Gastroesophageal sphincter (tissue), 4 donors: ENCODE results near the gene LINGO4. TPM values are rescaled to one million over a fixed set of nuclear protein-coding genes. Genes with fewer than 3 reads are reported as not detected.
A peak's percentile ranks its signal among the peaks of the same experiment; 100 is the strongest.

ENCODE experiments used
- ATAC-seq: fragments of 150-250 bp; one replicate; pipeline ENCODE4 v1.9.1; 2016; ENCODE audit warnings: mild to moderate bottlenecking, moderate library complexity
- H3K27ac ChIP-seq, 4 donors: fragments of 200-600 bp; sonication (generic) in 3 of 4; 1 replicate in 3 of 4; 2 replicates in 1 of 4; pipeline ENCODE4 v1.5.1; 2016 to 2019
- H3K27me3 ChIP-seq: fragments of 200-600 bp; sonication (generic); one replicate; pipeline ENCODE4 v1.5.1; 2019
- H3K36me3 ChIP-seq, 2 donors: fragments of 200-600 bp; sonication (generic); one replicate each; pipeline ENCODE4 v1.5.1; 2019; ENCODE audit warnings: control low read depth in 1 of 2
- H3K4me1 ChIP-seq, 3 donors: fragments of 200-600 bp; sonication (generic); 1 replicate in 2 of 3; 2 replicates in 1 of 3; pipeline ENCODE4 v1.5.1; 2016 to 2019; ENCODE audit warnings: control low read depth in 2 of 3
- H3K4me3 ChIP-seq, 2 donors: fragments of 200-600 bp; sonication (generic); one replicate each; pipeline ENCODE4 v1.5.1; 2019; ENCODE audit warnings: mild to moderate bottlenecking in 1 of 2, moderate library complexity in 1 of 2
- H3K9me3 ChIP-seq, 3 donors: fragments of 200-600 bp; sonication (generic); one replicate each; pipeline ENCODE4 v1.5.1; 2017 to 2019; ENCODE audit warnings: control low read depth in 2 of 3
- CTCF ChIP-seq, 4 experiments: fragments of 200-600 bp in 2 of 4; fragments of 450-650 bp in 2 of 4; sonication (generic) in 1 of 4; IDR thresholded peaks; one replicate each; pipeline ENCODE4 v1.5.1; 2017 to 2019; ENCODE audit warnings: antibody characterized with exemption in 4 of 4, mild to moderate bottlenecking in 2 of 4, moderate library complexity in 2 of 4
- EP300 ChIP-seq: sonication (generic); formaldehyde crosslinking; IDR thresholded peaks from one replicate; pipeline ENCODE4 v1.6.1; 2017; ENCODE audit warnings: antibody characterized with exemption, mild to moderate bottlenecking
- POLR2A ChIP-seq, 2 donors: fragments of 450-650 bp; IDR thresholded peaks; one replicate each; pipeline ENCODE4 v1.6.1; 2017; ENCODE audit warnings: antibody characterized with exemption in 2 of 2, mild to moderate bottlenecking in 2 of 2, moderate library complexity in 1 of 2
- POLR2AphosphoS5 ChIP-seq: sonication (generic); formaldehyde crosslinking; IDR thresholded peaks from one replicate; pipeline ENCODE4 v1.6.1; 2017; ENCODE audit warnings: antibody characterized with exemption
- WGBS, 2 donors: methylation state at CpG; one replicate each; pipeline ENCODE4 v1.1.5; 2018; ENCODE audit warnings: low coverage in 1 of 2; 5-methylcytosine and 5-hydroxymethylcytosine counted together
- total RNA-seq, 4 donors: library from RNA; depleted of rRNA; stranded (reverse); fragments of >200 nt; gene quantifications; one replicate each; pipeline ENCODE4 v1.1.0, GENCODE V29; 2016

Gene LINGO4
- total RNA-seq, 4 donors from 2014 or later, result not detected

- no peaks in the 10 kb centered on the region for H3K9me3 ChIP-seq
- no peak for ATAC-seq
- H3K4me3 ChIP-seq, result peak overlapping the region; percentile 50 to 72
- peaks cover 0 to 35% of the 10 kb centered on the region in 2 donors for H3K36me3 ChIP-seq
- peaks cover 5 to 18% (median 6%) of the 10 kb centered on the region in 3 donors for H3K4me1 ChIP-seq
- H3K27me3 ChIP-seq, result no peaks in the 10 kb centered on the region
- H3K27ac ChIP-seq, result peak overlapping the region; percentile 58 to 93 (median 88)
- no peak for TF ChIP-seq EP300
- TF ChIP-seq POLR2A (IDR thresholded peaks at IDR 0.05), result no peak
- no peak for TF ChIP-seq POLR2AphosphoS5
- WGBS, 2 donors, result 45 to 51% methylated on average over 10 of the region's 10 CpGs
Measured at GRCh38 chr1:151763990-151764389, 41.2 kb downstream of the LINGO4 start.

GRCh38 chr1:151762941-151763921 lies 42.0 kb downstream of the LINGO4 start, which contains the start of gene MRPL9:
Gene MRPL9 (minus strand): TSS chr1:151763496. CDS start chr1:151763479, 17 bp downstream.
- WGBS, 2 donors, result 0% methylated on average over 5 to 14 of the region's 68 CpGs
- Histone ChIP-seq H3K36me3 (peaks cover 0 to 42% of the 10 kb centered on the region in 2 donors), H3K4me1 (peaks cover 5 to 18% (median 6%) of the 10 kb centered on the region in 3 donors), H3K27me3 (no peaks in the 10 kb centered on the region), H3K27ac (peak within 1 kb of the TSS; percentile 58 to 93 (median 88)), H3K4me3 (peak within 1 kb of the TSS; percentile 50 to 72), H3K9me3 (no peaks in the 10 kb centered on the region)
- ATAC-seq, result peak; percentile 93
- TF ChIP-seq CTCF (IDR thresholded peaks at IDR 0.05) (no peak), EP300 (no peak), POLR2AphosphoS5 (peak; percentile 59), POLR2A (IDR thresholded peaks at IDR 0.05) (peak; percentile 49 to 56)

GRCh38 chr1:151760597-151761385 lies 44.4 kb downstream of the LINGO4 start:
- no peak for ATAC-seq
- no peaks in the 10 kb centered on the region for H3K27me3 ChIP-seq
- H3K36me3 ChIP-seq, result peaks cover 0 to 62% of the 10 kb centered on the region in 2 donors

GRCh38 chr1:151759241-151759640 lies 46.0 kb downstream of the LINGO4 start:
- Histone ChIP-seq H3K36me3 (peaks cover 0 to 68% of the 10 kb centered on the region in 2 donors), H3K4me3 (no peak overlapping the region), H3K27ac (no peak overlapping the region), H3K9me3 (no peaks in the 10 kb centered on the region), H3K4me1 (peaks cover 4 to 17% (median 5%) of the 10 kb centered on the region in 3 donors), H3K27me3 (no peaks in the 10 kb centered on the region)
- no peak for TF ChIP-seq CTCF (IDR thresholded peaks at IDR 0.05)
- TF ChIP-seq POLR2A (IDR thresholded peaks at IDR 0.05), result no peak
- TF ChIP-seq POLR2AphosphoS5, result no peak
- TF ChIP-seq EP300, result no peak
- ATAC-seq, result no peak

More at GRCh38 chr1:151760597-151761385, 44.4 kb downstream of the LINGO4 start:
- no peak overlapping the region for H3K4me3 ChIP-seq
- H3K4me1 ChIP-seq, result peaks cover 5 to 18% (median 6%) of the 10 kb centered on the region in 3 donors
- TF ChIP-seq POLR2A (IDR thresholded peaks at IDR 0.05) (no peak), CTCF (IDR thresholded peaks at IDR 0.05) (no peak), POLR2AphosphoS5 (no peak), EP300 (no peak)
- H3K9me3 ChIP-seq, result no peaks in the 10 kb centered on the region
- H3K27ac ChIP-seq, result no peak overlapping the region
- WGBS, 2 donors, result 83 to 86% methylated on average over 4 of the region's 7 CpGs

- WGBS, 2 donors, result 67% methylated on average over 1 of the region's 1 CpG; no CpG with 5 or more reads in 1 of the 2 donors
- H3K27me3 ChIP-seq, result no peaks in the 10 kb centered on the region
- H3K4me3 ChIP-seq, result no peak overlapping the region
- TF ChIP-seq CTCF (IDR thresholded peaks at IDR 0.05) (no peak), EP300 (no peak), POLR2AphosphoS5 (no peak), POLR2A (IDR thresholded peaks at IDR 0.05) (no peak)
- peaks cover 0 to 57% of the 10 kb centered on the region in 2 donors for H3K36me3 ChIP-seq
- H3K9me3 ChIP-seq, result no peaks in the 10 kb centered on the region
- ATAC-seq, result no peak
- H3K4me1 ChIP-seq, result no peaks in the 10 kb centered on the region
- no peak overlapping the region for H3K27ac ChIP-seq
Measured at GRCh38 chr1:151756291-151756690, 48.9 kb downstream of the LINGO4 start.
